ENCODE measurements around the gene SAMD4A.

Gene SAMD4A

DNA sequence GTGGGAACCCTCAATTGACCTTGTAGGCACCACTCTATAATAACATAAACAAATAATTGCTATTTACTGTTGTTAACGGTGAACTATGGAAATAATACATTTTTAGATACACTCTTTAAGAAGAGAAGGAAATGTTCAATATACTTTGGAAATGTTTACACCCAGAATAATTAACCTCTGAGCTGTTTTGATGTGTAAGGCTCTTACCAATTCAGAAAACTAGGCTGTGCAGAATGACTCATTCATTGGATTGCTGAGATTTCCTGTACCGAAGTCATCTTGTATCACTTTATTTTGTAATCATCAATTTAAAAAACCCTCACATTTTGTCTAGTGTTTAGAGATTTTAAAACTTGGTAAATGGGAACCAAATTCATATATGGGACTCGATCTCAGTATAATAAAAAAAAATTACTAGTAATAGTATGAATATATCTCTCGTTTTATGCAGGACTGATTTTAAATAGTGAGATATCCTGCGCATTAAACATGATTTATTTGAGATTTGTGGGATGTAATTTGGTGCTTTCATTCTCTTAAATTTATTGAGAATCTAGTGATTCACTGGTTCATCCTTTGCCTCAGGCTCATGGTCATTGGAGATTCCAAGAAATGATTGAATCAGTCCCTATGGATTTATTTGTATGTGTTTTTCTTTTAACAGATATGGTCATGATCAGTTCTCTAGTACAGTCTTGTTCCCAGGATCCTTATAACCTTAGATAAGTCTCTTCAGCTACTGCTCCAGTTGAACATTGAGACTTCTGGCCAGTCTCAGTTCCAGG is 3.9 kb downstream of the SAMD4A start:
- H3K4me3 ChIP-seq (replicated peaks; ENCODE audit: insufficient read depth, low read length): no peak overlapping the region
- TF ChIP-seq SPI1 (IDR thresholded peaks at IDR 0.05; ENCODE audit: borderline replicate concordance, low read depth) (no peak), POLR2AphosphoS5 (IDR thresholded peaks at IDR 0.05; ENCODE audit: low read depth) (no peak), GABPA (IDR thresholded peaks at IDR 0.05; ENCODE audit: low read depth) (no peak)
- TF ChIP-seq, protein P1, sequence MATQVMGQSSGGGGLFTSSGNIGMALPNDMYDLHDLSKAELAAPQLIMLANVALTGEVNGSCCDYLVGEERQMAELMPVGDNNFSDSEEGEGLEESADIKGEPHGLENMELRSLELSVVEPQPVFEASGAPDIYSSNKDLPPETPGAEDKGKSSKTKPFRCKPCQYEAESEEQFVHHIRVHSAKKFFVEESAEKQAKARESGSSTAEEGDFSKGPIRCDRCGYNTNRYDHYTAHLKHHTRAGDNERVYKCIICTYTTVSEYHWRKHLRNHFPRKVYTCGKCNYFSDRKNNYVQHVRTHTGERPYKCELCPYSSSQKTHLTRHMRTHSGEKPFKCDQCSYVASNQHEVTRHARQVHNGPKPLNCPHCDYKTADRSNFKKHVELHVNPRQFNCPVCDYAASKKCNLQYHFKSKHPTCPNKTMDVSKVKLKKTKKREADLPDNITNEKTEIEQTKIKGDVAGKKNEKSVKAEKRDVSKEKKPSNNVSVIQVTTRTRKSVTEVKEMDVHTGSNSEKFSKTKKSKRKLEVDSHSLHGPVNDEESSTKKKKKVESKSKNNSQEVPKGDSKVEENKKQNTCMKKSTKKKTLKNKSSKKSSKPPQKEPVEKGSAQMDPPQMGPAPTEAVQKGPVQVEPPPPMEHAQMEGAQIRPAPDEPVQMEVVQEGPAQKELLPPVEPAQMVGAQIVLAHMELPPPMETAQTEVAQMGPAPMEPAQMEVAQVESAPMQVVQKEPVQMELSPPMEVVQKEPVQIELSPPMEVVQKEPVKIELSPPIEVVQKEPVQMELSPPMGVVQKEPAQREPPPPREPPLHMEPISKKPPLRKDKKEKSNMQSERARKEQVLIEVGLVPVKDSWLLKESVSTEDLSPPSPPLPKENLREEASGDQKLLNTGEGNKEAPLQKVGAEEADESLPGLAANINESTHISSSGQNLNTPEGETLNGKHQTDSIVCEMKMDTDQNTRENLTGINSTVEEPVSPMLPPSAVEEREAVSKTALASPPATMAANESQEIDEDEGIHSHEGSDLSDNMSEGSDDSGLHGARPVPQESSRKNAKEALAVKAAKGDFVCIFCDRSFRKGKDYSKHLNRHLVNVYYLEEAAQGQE (IDR thresholded peaks at IDR 0.05; ENCODE audit: insufficient replicate concordance, low read depth): no peak
- TF ChIP-seq, protein P2, sequence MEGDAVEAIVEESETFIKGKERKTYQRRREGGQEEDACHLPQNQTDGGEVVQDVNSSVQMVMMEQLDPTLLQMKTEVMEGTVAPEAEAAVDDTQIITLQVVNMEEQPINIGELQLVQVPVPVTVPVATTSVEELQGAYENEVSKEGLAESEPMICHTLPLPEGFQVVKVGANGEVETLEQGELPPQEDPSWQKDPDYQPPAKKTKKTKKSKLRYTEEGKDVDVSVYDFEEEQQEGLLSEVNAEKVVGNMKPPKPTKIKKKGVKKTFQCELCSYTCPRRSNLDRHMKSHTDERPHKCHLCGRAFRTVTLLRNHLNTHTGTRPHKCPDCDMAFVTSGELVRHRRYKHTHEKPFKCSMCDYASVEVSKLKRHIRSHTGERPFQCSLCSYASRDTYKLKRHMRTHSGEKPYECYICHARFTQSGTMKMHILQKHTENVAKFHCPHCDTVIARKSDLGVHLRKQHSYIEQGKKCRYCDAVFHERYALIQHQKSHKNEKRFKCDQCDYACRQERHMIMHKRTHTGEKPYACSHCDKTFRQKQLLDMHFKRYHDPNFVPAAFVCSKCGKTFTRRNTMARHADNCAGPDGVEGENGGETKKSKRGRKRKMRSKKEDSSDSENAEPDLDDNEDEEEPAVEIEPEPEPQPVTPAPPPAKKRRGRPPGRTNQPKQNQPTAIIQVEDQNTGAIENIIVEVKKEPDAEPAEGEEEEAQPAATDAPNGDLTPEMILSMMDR (IDR thresholded peaks at IDR 0.05; ENCODE audit: insufficient read depth, low read length): no peak
- no peak for DNase-seq (ENCODE audit: low read depth in 1 of 2, low spot score in 1 of 2)
- H3K27me3 ChIP-seq (ENCODE audit: insufficient read depth, poor library complexity, severe bottlenecking): peaks cover 27% of the 10 kb centered on the region
- no peak overlapping the region for H3K27ac ChIP-seq (replicated peaks)

- DNase-seq (ENCODE audit: low read depth in 1 of 2, low spot score in 1 of 2): no peak
- no peak overlapping the region for H3K27ac ChIP-seq (replicated peaks)
- no peak overlapping the region for H3K4me3 ChIP-seq (replicated peaks; ENCODE audit: insufficient read depth, low read length)
- H3K27me3 ChIP-seq (ENCODE audit: insufficient read depth, poor library complexity, severe bottlenecking): peaks cover 17% of the 10 kb centered on the region
- no peak for TF ChIP-seq SPI1 (IDR thresholded peaks at IDR 0.05; ENCODE audit: borderline replicate concordance, low read depth)
- TF ChIP-seq, protein P2 (IDR thresholded peaks at IDR 0.05; ENCODE audit: insufficient read depth, low read length): peak; percentile 31
Observed at GRCh38 chr14:54572316-54572715, 5.4 kb downstream of the SAMD4A start.

DNA sequence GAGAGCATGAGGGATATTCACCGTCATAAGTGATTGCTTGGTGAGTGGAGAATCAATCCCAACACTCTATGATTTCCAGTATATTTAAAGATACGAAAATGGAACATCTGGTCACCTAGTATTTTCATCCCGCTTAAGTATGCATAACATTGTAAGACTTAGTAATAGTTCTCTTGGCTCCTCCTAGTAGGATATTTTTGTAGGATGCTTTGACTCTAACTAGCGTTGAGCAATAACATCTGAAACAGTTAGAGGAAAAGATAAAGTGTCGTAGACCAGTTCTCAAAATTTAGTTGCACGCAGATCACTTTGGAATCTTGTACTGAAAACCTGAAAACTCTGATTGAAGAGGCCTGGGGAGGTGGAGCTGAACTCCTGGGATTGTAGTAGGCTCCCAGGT is 7.6 kb downstream of the SAMD4A start:
- DNase-seq (ENCODE audit: low read depth in 1 of 2, low spot score in 1 of 2): no peak
- Histone ChIP-seq H3K27ac (replicated peaks) (no peak overlapping the region), H3K27me3 (ENCODE audit: insufficient read depth, poor library complexity, severe bottlenecking) (peaks cover 2% of the 10 kb centered on the region), H3K4me3 (replicated peaks; ENCODE audit: insufficient read depth, low read length) (no peak overlapping the region)
- TF ChIP-seq GABPA (IDR thresholded peaks at IDR 0.05; ENCODE audit: low read depth): no peak
- TF ChIP-seq SPI1 (IDR thresholded peaks at IDR 0.05; ENCODE audit: borderline replicate concordance, low read depth): no peak
- TF ChIP-seq, protein P2 (IDR thresholded peaks at IDR 0.05; ENCODE audit: insufficient read depth, low read length): no peak
- TF ChIP-seq, protein P1 (IDR thresholded peaks at IDR 0.05; ENCODE audit: insufficient replicate concordance, low read depth): no peak
- no peak for TF ChIP-seq POLR2AphosphoS5 (IDR thresholded peaks at IDR 0.05; ENCODE audit: low read depth)

DNA sequence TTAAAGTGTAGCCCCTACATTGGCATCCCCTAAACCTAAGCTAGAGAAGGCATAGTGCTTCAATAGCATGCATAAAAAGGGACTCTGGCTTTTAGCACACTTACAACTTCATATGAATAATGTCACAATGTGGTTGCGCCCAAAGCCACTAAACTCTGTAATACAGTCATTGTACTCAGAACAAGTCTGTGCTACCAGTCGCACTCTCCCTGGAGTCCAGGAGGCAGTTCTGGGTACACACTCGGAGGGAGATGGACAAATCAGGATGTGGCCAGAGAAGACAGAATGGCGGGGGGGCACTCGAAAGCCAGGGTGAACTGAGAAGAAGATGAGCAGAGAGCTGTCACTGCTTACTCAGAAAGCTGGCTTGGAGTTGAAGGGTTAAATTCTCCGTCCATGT is 10.6 kb downstream of the SAMD4A start:
- DNase-seq (ENCODE audit: low read depth in 1 of 2, low spot score in 1 of 2): no peak
- TF ChIP-seq POLR2AphosphoS5 (IDR thresholded peaks at IDR 0.05; ENCODE audit: low read depth) (no peak), GABPA (IDR thresholded peaks at IDR 0.05; ENCODE audit: low read depth) (no peak), SPI1 (IDR thresholded peaks at IDR 0.05; ENCODE audit: borderline replicate concordance, low read depth) (no peak)
- TF ChIP-seq, protein P2 (IDR thresholded peaks at IDR 0.05; ENCODE audit: insufficient read depth, low read length): no peak
- TF ChIP-seq, protein P1 (IDR thresholded peaks at IDR 0.05; ENCODE audit: insufficient replicate concordance, low read depth): no peak
- no peak overlapping the region for H3K27ac ChIP-seq (replicated peaks)
- no peaks in the 10 kb centered on the region for H3K27me3 ChIP-seq (ENCODE audit: insufficient read depth, poor library complexity, severe bottlenecking)
- H3K4me3 ChIP-seq (replicated peaks; ENCODE audit: insufficient read depth, low read length): no peak overlapping the region

Measured in HL-60 (cell line).